Inflammatory macrophage (primary cell): ENCODE data around the gene CXCL11.
A peak's percentile ranks its signal among the peaks of the same experiment; 100 is the strongest.
"Not testable (repeated sequence)": the region's sequence is repeated elsewhere in the genome, so short reads cannot be mapped to it uniquely, and the experiment has no call there.

Experiments
- DNase-seq, 2 donors: peaks; one replicate each; pipeline ENCODE4 v3.0.0-alpha.2; 2020 to 2022
- total RNA-seq, 18 experiments: gene quantifications; one replicate each; lab custom pipeline; 2026; ENCODE audit warnings: mixed read lengths in 6 of 18, inconsistent platforms in 2 of 18; lab: John Stamatoyannopoulos, UW

CXCL11 gene
- 0 to 776 (median 1.0) reads per million in 18 experiments for total RNA-seq

- no peak for DNase-seq
Measured at GRCh38 chr4:76035799-76036380, at the start of gene CXCL11. CXCL11 (minus strand) TSS chr4:76036070; CDS start chr4:76035987, 83 bp downstream.

DNA sequence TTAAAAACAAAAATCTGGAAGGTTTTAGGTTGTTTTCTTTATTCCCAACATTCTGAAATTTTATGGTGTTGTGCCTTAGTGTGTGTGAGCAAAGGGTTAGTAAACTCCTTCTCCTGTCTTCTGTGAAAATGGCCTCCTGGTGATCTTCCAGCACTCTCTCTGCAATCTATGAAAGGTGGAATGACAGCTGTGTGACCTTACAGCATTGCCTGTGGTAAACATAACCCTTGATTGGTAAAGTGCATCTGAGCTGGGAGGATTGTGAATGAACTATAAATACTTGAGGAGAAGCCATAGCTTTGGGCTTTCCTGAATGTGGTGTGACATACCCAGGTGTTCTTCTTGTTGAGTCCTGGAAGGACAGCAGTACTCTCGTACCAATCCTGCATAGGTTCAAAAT, 48.7 kb upstream of the CXCL11 start:
- no peak for DNase-seq

GRCh38 chr4:76083386-76083988, 47.6 kb upstream of the CXCL11 start:
- DNase-seq = no peak

DNA sequence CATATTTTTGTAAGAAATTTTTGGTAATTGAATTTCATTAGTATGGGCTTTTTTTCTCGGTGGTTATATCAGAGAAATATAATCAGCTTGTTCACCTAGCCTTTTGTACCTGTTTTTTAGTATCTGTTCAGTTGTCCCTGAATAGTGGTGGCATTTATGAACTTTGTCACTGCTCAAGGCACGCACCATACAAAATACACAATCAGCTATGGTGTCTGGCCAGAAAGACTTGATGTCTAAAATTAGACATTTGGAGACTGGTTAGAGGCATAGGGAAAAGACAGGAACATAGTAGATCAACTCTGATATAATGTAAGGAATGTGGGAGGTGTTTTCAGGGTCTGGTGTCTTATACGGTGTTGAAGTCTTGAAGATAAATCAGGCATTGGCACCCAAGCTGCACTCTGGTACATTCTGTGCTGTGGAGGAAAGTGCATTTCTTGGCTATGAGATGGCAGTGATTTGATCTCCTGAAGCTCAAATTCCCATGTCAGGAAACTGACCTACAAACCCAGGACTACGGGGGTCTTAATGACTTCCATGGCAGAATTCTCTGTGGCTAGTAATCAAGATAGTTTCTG, 42.3 kb upstream of the CXCL11 start:
- DNase-seq = no peak

GRCh38 chr4:76074993-76075600, 39.2 kb upstream of the CXCL11 start:
- peak in 1 of 2 donors; percentile 14 for DNase-seq

DNA sequence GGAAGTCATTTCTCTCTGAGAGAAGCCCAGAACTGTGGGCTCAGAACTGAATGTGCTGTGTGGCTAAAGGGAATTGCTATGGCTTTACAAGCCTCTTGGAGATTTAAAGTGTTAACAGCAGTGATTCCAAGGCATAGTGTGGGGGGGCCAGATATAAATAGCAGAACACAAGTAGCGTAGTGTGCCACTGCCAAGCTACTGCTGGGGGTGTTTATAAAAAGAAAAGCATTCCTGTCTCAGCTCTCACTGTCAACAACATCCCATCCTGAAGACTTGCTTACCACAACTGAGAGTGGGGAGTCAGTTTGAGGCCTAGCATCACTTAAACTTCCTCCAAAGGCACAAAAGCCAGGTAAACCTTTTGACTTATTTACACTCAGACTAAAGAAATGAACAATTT, 38.6 kb upstream of the CXCL11 start, which contains the start of gene ART3:
TSS of gene ART3 (plus strand) at position 242 of the 400 bp plus-strand sequence. CDS start 1,181 bp downstream, outside the sequence.
- no peak for DNase-seq

DNA sequence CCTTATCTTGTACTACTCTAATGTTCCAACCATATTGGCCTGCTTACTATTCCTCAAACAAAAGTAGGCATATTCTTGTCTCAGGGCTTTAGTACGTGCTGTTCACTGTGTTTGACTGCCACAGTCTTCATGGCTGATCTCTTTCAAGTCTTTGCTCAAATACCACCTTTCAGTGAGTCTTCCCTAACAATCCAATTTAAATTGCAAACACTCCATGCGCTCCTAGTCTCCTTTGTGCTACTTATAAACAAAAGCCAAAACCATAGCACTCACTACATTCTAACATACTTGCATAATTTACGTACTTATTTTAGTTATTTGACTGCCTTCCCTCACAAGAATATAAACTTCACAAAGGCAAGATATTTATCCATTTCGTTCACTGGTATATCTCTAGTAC, 36.9 kb upstream of the CXCL11 start:
- no peak for DNase-seq

- DNase-seq = peak; percentile 83 to 86
Measured at GRCh38 chr4:76067652-76068286, 31.9 kb upstream of the CXCL11 start.

DNA sequence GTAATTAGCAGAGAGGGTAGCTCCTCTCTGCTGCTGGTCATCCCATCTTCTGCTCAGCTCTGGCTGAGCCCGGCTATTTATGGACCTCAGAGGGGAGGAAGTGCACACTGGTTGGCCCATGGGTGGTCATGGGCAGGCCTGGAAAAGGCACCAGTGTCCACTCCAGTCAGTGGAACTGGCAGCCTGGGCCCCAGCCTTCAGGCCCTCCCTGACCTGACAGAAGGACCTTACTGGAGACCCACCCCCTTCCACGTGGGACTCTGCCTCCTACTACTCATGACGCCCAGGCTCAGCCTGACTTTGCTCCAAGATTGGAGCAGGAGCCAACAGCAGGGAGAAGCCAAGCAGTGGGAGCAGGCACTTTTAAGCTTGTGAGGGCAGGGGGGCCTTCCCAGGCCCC, 30.7 kb upstream of the CXCL11 start:
- no peak for DNase-seq

GRCh38 chr4:76061982-76062381, 26.1 kb upstream of the CXCL11 start:
- peak; percentile 35 to 69 for DNase-seq

DNA sequence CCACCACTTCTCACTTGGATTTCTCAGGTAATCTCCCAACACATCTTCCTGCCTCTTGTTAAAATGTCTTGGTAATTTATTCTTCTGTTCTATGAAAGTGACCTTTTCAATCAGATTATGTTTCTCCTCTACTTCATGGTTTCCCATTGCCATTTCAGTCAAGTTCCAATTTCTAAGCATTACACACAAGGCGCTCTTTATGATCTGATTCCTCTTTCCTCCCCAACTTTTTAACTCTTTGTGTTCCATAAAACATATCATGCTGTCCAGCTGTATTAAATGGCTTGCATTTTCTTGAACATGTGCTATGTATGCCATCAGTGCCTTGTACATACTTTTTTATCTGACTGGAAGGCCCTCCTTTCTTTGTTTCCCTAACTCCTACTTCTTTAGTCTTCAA, 25.6 kb upstream of the CXCL11 start:
- no peak for DNase-seq

GRCh38 chr4:76060506-76060905, 24.6 kb upstream of the CXCL11 start:
- peak; percentile 14 to 37 for DNase-seq

DNA sequence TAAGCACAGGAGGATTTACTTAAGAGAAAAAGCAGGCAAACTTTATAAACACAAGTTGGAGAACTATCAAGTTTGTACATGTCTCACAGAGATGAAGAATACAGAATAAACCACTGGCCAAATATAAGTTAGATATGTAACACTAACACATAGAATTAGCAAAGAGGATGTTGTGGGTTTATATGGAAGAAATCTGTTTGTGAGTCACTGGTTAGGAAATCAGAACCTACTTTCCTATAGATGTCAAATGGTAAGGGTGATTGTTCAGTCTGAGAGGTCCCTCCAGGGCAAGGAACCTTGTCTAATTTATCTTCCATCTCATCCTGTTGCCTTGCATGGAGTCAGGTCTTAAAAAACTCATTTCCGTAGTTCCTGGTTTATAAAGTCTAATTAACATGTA, 23.9 kb upstream of the CXCL11 start:
- peak; percentile 62 to 90 for DNase-seq

DNA sequence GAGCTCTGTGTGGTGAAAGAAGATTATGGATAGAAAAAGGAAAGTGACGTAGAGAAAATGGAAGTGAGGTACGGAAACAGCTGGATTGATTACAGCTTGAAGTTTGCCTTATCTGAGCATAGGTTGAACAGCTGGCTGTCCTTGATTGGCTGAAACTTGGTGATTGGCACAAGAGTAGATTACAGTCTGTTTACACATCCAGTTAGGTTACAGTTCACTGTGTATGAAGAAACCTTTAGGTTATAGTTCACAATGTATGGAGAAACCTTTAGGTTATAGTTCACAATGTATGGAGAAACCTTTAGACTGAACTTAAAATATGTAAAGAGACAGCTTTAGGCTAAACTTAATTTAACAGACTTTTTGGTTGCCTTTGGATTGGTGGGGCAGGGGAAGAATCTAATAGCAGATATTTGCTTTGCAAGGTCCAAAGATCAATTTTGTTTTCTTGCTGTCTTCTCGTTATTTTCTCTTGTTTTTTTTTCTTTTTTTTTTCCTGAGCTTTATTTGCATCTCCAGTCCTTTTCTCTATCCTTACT, 23.1 kb upstream of the CXCL11 start:
- peak; percentile 31 to 32 for DNase-seq

DNA sequence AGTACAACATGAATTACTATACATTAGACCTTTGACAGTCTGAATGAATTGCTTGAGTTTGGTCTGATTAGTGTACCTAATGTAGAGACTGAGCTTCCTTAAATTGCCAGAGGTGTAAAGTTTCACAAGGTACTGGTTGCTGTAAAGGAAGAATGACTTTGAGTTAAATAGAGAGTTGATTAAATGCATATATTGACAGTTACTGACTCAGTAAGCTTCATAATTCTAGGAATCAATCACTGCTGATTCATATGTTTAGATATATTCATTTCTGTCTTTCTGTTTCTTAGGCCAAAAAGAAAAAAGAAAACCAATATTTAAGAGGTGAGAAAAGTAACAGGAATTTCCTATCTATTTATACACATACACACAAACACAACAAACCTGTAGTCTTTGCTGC, 22.4 kb upstream of the CXCL11 start:
- DNase-seq = no peak

DNA sequence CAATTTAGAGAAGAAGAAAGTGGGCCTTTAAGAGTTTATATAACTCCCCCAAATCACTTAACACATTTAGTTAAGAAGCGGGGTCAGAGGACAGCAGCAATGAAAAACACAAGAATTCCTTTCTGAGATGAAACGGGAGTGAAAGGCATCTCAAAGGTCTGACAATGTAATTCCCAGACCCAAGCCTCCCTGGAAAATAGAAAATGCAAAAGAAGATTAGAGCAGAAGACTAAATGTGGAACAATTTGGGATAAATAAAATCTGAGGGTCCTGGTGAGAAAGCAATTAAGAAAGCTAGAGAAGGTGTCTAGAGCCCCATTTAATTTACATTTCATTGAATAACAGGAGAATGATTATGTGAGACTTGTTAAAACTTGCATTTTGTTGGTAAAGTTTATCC, 19.6 kb upstream of the CXCL11 start:
- no peak for DNase-seq

GRCh38 chr4:76055016-76055415, 19.1 kb upstream of the CXCL11 start:
- no peak for DNase-seq

DNA sequence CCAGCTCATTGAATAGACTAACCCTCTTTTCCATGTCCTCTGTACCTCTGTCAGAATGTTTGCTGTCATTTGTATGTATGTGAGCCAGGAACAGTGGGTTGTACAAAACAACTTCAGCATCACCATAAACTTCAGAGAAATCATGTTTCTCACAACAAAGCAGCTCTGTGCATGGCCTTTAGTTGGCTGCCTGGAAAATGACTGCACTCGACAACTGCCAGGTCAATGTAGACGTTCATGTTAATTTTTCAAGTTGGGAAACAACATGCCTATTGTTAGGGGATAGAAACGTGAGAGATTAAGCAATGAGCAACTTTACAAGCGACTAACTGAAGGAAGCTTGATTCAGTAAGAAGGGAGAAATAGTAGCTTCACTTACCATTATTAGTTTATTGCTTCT, 17.9 kb upstream of the CXCL11 start:
- no peak for DNase-seq

DNA sequence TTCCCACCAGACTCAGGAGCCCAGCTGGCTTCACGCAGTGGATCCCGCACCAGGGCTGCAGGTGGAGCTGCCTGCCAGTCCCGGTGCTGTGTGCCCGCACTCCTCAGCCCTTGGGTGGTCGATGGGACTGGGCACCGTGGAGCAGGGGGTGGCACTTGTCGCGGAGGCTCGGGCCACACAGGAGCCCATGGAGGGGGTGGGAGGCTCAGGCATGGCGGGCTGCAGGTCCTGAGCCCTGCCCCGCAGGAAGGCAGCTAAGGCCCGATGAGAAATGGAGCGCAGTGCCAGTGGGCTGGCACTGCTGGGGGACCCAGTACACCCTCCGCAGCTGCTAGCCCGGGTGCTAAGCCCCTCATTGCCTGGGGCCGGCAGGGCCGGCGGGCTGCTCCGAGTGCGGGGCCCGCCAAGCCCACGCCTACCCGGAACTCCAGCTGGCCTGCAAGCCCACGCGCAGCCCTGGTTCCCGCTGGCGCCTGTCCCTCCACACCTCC, 14.7 kb upstream of the CXCL11 start:
- not testable (repeated sequence) for DNase-seq

DNA sequence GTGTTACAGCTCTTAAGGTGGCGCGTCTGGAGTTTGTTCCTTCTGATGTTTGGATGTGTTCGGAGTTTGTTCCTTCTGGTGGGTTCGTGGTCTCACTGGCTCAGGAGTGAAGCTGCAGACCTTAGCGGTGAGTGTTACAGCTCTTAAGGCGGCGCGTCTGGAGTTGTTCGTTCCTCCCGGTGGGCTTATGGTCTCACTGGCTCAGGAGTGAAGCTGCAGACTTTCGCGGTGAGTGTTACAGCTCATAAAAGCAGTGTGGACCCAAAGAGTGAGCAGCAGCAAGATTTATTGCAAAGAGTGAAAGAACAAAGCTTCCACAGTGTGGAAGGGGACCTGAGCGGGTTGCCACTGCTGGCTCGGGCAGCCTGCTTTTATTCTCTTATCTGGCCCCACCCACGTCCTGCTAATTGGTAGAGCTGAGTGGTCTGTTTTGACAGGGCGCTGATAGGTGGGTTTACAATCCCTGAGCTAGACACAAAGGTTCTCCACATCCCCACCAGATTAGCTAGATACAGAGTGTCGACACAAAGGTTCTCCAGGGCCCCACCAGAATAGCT, 14.1 kb upstream of the CXCL11 start:
- not testable (repeated sequence) for DNase-seq

DNA sequence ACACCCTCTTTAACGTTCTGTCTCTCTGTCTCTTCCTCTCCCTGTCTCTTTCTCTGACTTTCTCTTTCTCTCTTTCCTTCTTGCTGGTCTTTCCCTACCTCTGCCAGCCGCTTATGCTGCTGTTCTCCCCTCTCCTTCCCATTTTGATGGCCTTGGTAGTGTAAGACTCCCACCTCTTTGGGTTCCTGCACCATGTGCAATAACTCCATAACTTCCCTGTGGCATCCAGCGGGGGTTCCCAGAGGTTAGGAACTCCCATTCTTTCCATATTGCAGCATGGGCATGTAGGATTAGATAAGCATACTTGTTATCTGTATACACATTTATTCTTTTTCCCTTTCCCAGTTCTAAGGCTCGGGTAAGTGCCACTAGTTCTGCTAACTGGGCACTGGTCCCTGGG, 8.8 kb upstream of the CXCL11 start:
- DNase-seq = peak in 1 of 2 donors; percentile 15

- not testable (repeated sequence) for DNase-seq
Measured at GRCh38 chr4:76043306-76043705, 7.4 kb upstream of the CXCL11 start.
